ENCODE measurements around the gene FGGY.
"Not testable (repeated sequence)": the region's sequence is repeated elsewhere in the genome, so short reads cannot be mapped to it uniquely, and the experiment has no call there.

The FGGY gene

DNA sequence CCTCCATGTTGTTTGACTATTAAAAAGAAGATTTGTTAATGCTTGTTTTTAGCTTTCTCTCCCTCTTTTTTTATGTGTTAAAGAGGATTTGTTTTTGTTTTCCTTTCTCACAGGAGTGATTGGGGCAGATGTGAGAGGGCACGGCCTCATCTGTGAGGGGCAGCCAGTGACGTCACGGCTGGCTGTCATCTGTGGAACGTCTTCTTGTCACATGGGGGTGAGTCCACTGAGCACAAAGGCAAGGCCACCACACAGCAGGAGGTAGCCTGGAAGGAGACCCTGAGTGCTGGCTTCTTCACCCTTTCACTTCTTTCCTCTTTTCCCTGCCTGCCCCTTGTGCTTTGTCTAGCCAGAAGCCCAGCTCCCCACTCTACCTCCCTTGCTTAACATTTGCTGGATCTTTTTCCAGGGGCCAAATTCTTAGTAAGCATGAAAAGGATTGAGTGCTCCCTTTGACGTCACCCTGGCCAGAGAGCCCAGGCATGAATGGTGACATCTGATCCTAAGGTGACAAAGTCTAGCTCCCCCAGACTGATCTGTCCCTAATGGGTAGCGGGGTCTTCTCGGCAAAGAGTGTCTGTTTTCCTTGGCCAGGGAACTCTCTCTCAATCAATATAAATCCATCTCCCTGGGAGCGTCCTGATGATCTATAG lies 257.2 kb downstream of the FGGY start:
- no peak for FAIRE-seq
- no peak for DNase-seq (ENCODE audit: extremely low spot score, insufficient read length, low read depth)

- DNase-seq (ENCODE audit: extremely low spot score, insufficient read length, low read depth) (no peak), FAIRE-seq (no peak)
These were observed 257.9 kb downstream of the FGGY start for GRCh38 chr1:59554752-59555151.

DNA sequence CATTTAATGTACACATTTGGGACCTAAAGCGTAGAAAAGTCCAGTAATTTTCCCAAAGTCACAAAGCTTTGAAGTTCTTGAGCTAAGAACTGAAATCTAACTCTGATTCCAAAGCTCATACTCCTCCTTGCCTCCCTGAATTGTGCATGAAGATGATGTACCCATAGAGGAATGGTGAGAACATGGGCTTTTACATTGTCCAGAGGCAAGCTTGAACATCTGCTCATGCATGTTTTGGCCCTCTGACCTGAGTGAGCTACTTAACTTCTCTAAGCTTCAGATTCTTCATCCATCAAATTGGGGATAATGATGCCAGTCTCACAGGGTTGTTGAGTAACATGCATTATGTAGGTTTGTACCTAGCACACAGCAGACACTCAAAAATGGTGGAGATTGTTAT lies 259.5 kb downstream of the FGGY start:
- no peak for DNase-seq (ENCODE audit: extremely low spot score, insufficient read length, low read depth)
- FAIRE-seq = no peak

DNA sequence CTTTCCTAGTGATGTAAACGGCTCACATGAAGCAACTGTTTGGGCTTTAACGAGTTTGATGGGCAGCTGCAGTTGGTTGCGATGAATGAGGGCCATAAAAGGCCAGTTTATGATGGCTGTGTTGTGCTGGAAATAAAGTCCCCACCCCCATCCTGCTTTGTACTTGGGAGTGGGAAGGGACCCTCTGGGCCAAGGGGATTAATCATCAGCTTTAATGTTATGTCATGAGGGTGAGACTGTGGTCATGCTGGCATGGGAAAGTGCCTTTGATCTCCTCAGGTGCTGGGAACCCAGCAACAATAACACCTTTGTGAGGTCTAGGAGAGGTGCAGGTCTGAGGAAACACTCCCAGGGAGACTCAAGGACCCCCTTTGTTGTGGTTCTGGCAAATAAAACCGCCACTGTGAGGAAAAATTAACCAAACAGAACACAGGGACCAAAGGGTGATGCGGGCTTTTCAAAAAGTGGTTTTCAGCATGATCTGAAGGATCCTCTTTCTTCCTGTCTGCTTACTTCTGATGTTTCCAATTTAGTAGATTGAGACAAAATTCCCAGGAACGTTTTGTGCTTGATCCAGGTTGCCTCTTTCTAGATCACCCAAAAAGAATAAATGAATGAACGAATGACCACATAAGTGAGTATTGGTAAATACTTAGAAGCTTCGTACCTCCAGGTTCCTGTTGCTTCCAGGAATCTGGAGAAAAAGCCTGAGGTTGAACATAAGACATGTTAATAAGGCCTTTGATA lies 260.1 kb downstream of the FGGY start:
- FAIRE-seq (no peak), DNase-seq (ENCODE audit: extremely low spot score, insufficient read length, low read depth) (no peak)

DNA sequence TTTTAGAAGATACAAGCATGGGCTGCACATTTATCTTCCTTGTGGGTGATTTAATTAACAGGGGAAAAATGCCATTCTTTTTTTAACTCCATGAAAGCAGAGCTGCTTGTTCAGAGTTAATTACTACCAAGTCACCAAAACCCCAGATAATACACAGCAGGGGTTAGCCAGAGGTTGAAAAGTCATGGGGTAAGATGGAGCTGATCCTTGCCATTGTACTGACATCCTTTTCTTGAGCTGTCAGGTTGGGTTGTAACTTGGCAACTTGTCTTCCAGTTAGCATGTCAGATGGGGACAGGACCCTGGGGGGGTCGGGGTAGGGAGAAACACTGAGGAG lies 260.6 kb downstream of the FGGY start:
- no peak for FAIRE-seq
- DNase-seq (ENCODE audit: extremely low spot score, insufficient read length, low read depth) = no peak

GRCh38 chr1:59558580-59558979 lies 261.7 kb downstream of the FGGY start:
- not testable (repeated sequence) for DNase-seq (ENCODE audit: extremely low spot score, insufficient read length, low read depth); FAIRE-seq

DNA sequence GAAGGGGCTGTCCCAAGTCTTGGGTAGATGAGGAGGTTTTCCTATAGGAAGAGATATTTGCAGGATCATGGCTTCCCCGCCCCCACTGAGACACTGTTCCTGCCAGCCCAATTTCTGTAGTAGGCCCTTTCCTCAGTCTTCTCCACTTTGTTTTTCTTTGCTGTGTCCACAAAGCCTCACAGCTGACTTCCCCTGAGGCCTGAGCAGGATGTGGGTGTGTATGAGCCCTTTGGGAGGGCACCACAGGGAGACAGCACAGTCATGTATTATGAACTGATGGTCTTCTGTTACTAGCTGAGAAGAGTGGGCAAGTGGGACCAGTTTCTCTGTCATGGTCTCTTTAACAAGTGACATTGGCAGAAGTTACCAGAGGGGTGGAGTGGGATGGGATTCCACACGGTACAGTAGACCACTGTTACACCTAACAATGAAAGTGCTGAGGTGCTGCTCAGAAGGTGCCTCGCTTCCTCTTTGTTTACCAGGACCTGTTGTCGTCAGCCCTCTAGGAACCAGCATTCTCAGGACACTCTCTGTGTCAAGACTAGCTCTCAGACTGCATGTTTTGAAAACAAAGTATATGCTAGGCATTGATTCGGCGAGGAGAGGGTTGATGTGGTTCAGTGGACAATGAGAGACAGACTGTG lies 264.0 kb downstream of the FGGY start:
- DNase-seq (ENCODE audit: extremely low spot score, insufficient read length, low read depth) = no peak
- FAIRE-seq = peak; percentile 77

GRCh38 chr1:59561796-59562195 lies 264.9 kb downstream of the FGGY start:
- FAIRE-seq (no peak), DNase-seq (ENCODE audit: extremely low spot score, insufficient read length, low read depth) (no peak)

DNA sequence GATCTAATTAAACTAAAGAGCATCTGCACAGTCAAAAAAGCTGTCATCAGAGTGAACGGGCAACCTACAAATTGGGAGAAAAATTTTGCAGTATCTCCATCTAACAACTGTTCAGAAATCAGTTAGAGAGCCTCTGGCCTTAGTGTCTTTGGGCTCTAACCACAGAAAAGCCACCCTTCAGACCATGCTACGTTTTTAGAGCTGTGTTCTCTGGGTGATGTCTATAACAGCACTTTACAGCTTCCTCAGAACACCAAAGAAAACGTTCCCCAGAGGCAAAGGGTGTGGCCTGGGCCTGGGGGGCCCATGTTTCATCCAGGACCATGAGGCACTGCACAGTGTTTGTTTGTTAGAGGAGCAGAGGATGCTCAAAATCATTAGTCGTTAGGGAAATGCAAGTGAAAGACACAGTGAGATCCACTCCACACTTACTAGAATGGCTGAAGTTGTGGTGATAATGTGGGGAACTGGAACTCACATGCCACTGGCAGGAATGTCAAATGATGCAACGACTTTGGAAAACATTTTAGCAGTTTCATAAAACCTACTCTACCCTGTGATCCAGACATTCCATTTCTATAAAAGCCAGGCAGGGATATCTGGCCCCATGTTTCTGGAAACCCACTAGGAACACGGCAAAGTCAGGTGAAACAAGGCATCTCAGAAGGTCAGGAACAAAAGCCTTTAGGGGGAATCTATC lies 267.4 kb downstream of the FGGY start:
- no peak for FAIRE-seq

GRCh38 chr1:59565611-59566410 lies 268.9 kb downstream of the FGGY start:
- FAIRE-seq (no peak), DNase-seq (ENCODE audit: extremely low spot score, insufficient read length, low read depth) (no peak)

More for the DNA sequence above, 267.4 kb downstream of the FGGY start:
- DNase-seq (ENCODE audit: extremely low spot score, insufficient read length, low read depth) = no peak

GRCh38 chr1:59568158-59568935 lies 271.5 kb downstream of the FGGY start:
- DNase-seq (ENCODE audit: extremely low spot score, insufficient read length, low read depth) (no peak), FAIRE-seq (no peak)

DNA sequence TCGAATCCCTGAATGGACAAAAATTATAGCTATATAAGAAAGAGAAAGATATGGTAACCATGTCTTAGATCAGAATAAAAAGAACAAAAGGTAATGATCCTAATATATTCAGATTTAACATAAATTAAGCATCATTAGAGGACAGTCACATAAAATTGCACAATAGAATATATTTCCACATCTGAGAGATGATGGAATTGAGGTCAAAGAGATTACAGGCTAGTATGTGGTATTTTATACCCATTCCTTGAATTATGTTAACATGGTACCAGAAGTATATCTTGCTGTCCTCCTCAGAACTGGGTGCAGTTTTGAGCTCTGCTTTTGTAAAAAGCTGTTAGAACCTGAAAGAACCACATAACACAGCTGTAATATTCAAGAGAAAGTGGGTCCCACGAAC lies 272.3 kb downstream of the FGGY start:
- DNase-seq (ENCODE audit: extremely low spot score, insufficient read length, low read depth) = no peak

DNA sequence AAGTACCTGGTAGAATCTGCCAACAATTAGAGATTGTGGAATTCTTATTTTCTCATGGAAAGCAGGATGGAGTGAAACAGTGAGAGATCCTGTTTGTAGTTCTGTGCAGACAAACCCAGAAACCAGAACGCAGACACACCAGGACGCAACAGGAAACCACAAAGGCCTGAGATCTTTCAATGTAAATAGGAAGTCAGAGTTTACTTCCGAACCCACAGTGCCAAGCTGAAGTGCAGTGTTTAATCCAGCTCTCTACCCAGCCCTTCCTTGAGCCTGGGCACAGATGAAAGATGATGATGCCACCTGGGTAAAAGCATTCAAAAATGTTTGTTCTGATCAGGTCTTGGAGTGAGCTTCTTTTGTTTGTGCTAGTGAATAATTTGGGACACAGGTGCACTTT lies 273.6 kb downstream of the FGGY start:
- DNase-seq (ENCODE audit: extremely low spot score, insufficient read length, low read depth) (no peak), FAIRE-seq (peak; percentile 89)

More for the DNA sequence above, 272.3 kb downstream of the FGGY start:
- FAIRE-seq = no peak

GRCh38 chr1:59574085-59574484 lies 277.2 kb downstream of the FGGY start:
- no peak for DNase-seq (ENCODE audit: extremely low spot score, insufficient read length, low read depth)
- no peak for FAIRE-seq

DNA sequence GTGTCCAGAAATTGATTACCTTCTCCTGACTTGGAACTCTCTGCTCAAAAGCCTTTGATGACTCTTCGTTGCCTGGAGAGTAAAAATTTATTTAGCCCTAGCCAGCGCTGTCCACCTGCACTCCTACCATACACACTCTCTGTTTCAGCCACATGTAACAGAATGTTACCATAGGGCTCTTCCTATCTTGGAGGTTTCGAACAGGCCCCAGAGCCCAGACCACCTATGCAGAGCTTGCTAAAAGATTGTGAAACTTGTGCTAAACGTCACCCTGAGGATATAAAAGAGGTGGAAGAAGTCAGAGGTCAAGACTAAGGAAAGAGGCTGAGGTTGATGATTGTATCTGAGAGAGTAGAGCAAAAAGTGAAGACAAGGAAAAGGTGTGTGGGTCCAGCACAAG lies 280.9 kb downstream of the FGGY start:
- DNase-seq (ENCODE audit: extremely low spot score, insufficient read length, low read depth) (no peak), FAIRE-seq (peak; percentile 58)

DNA sequence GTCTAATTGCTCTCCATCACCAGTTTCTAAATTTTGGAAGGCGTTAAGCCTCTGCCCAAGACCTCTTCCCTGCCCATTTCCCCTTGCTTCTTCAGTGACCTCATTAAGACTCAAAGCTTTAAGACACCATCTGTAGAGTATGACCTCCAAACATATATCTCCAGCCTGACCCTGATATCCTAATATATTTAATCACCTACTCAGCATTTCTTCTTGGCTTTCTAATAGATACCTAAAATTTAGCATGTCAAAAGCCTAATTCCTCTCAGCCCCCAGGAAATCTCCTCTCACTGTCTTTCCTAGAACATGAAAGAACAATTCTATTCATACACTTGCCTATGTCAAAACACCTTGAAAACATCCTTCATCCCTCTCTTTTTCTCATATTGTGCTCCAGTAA lies 282.3 kb downstream of the FGGY start:
- FAIRE-seq = no peak
- DNase-seq (ENCODE audit: extremely low spot score, insufficient read length, low read depth) = no peak

GRCh38 chr1:59580257-59580656 lies 283.4 kb downstream of the FGGY start:
- DNase-seq (ENCODE audit: extremely low spot score, insufficient read length, low read depth) = no peak
- FAIRE-seq = no peak

GRCh38 chr1:59592410-59592809 lies 295.5 kb downstream of the FGGY start:
- not testable (repeated sequence) for FAIRE-seq; DNase-seq (ENCODE audit: extremely low spot score, insufficient read length, low read depth)

- DNase-seq (ENCODE audit: extremely low spot score, insufficient read length, low read depth) (no peak), FAIRE-seq (peak; percentile 5)
These were observed 296.0 kb downstream of the FGGY start for GRCh38 chr1:59592924-59593323.
